Uterus (tissue), 2 donors: ENCODE measurements around the gene TRMT44.

Experiments
- POLR2A ChIP-seq, 2 donors: fragments of 450-650 bp; IDR thresholded peaks; one replicate each; pipeline ENCODE4 v1.6.1; 2016; ENCODE audit warnings: antibody characterized with exemption in 2 of 2, mild to moderate bottlenecking in 1 of 2, moderate library complexity in 1 of 2
- TF ChIP-seq, protein P1 (sequence below), 4 experiments: fragments of 200-600 bp in 2 of 4; fragments of 450-650 bp in 2 of 4; sonication (generic) in 2 of 4; IDR thresholded peaks; one replicate each; pipeline ENCODE4 v1.5.1; 2016 to 2019; ENCODE audit warnings: antibody characterized with exemption in 4 of 4, mild to moderate bottlenecking in 2 of 4, moderate library complexity in 1 of 4

DNA sequence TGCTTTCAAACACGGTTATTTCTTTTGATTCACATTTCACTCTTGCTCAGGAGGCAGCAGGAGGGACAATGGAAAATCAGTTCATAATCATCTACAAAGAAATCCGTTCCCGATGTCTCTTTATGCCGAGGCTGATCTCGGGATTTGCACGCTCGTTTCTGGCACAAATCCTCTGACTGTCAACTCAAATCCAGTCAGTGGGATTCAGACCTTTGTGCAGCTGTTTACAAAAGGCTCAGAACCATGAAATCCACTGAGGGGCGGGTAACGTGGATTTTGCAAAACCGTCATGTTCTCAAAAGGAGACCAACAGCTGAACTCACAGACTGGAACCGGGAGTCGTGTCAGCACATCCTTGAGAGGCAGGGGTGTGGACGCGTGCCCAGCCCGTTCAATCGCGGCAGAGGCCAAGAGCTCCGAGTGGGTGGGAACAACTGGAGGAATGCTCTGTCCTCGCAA, 46.5 kb upstream of the TRMT44 start:
- TF ChIP-seq, protein P1, sequence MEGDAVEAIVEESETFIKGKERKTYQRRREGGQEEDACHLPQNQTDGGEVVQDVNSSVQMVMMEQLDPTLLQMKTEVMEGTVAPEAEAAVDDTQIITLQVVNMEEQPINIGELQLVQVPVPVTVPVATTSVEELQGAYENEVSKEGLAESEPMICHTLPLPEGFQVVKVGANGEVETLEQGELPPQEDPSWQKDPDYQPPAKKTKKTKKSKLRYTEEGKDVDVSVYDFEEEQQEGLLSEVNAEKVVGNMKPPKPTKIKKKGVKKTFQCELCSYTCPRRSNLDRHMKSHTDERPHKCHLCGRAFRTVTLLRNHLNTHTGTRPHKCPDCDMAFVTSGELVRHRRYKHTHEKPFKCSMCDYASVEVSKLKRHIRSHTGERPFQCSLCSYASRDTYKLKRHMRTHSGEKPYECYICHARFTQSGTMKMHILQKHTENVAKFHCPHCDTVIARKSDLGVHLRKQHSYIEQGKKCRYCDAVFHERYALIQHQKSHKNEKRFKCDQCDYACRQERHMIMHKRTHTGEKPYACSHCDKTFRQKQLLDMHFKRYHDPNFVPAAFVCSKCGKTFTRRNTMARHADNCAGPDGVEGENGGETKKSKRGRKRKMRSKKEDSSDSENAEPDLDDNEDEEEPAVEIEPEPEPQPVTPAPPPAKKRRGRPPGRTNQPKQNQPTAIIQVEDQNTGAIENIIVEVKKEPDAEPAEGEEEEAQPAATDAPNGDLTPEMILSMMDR (IDR thresholded peaks at IDR 0.05), result no peak
- no peak for TF ChIP-seq POLR2A (IDR thresholded peaks at IDR 0.05)
